Heart left ventricle (tissue), 16 donors: Measurements from ENCODE around the gene POLR3B. TPM values are rescaled to one million over a fixed set of nuclear protein-coding genes. Genes with fewer than 3 reads are reported as not detected.

Source experiments
- ATAC-seq, 4 donors: fragments of 200-7000 bp; cut with Tn5 transposase; one replicate each; pipeline ENCODE4 v1.9.1; 2020 to 2022; ENCODE audit warnings: moderate library complexity in 4 of 4, mild to moderate bottlenecking in 3 of 4, moderate number of reproducible peaks in 1 of 4
- DNase-seq, 5 donors: peaks; one replicate each; pipeline ENCODE4 v3.0.0-alpha.2; 2020
- H3K27ac ChIP-seq, 12 donors: fragments of 200-600 bp; sonication (generic) in 4 of 12; one replicate each; pipeline versions ENCODE4 v1.5.0 to v1.8.0; 2016 to 2022; ENCODE audit warnings: mild to moderate bottlenecking in 2 of 12
- H3K27me3 ChIP-seq, 9 donors: fragments of 200-600 bp; sonication (generic) in 2 of 9; one replicate each; pipeline versions ENCODE4 v1.5.1 to v1.8.0; 2016 to 2022; ENCODE audit warnings: mild to moderate bottlenecking in 3 of 9
- H3K36me3 ChIP-seq, 9 donors: fragments of 200-600 bp; sonication (generic) in 2 of 9; one replicate each; pipeline versions ENCODE4 v1.5.0 to v1.8.0; 2018 to 2022; ENCODE audit warnings: mild to moderate bottlenecking in 2 of 9
- H3K4me1 ChIP-seq, 12 donors: fragments of 200-600 bp; sonication (generic) in 4 of 12; one replicate each; pipeline versions ENCODE4 v1.5.0 to v1.8.0; 2016 to 2022; ENCODE audit warnings: mild to moderate bottlenecking in 3 of 12
- H3K4me3 ChIP-seq, 12 donors: fragments of 200-600 bp; sonication (generic) in 4 of 12; one replicate each; pipeline versions ENCODE4 v1.5.0 to v1.8.0; 2017 to 2022; ENCODE audit warnings: mild to moderate bottlenecking in 9 of 12, moderate library complexity in 4 of 12
- H3K9me3 ChIP-seq, 12 donors: fragments of 200-600 bp; sonication (generic) in 4 of 12; one replicate each; pipeline versions ENCODE4 v1.5.0 to v1.8.0; 2016 to 2022; ENCODE audit warnings: mild to moderate bottlenecking in 1 of 12
- CTCF ChIP-seq, 12 donors: fragments of 200-600 bp; sonication (generic) in 4 of 12; IDR thresholded peaks; one replicate each; pipeline versions ENCODE4 v1.5.0 to v1.8.0; 2018 to 2022; ENCODE audit warnings: antibody characterized with exemption in 12 of 12, mild to moderate bottlenecking in 5 of 12
- POLR2A ChIP-seq, 2 donors: fragments of 450-650 bp; IDR thresholded peaks; one replicate each; pipeline ENCODE4 v1.6.1; 2017; ENCODE audit warnings: antibody characterized with exemption in 2 of 2, mild to moderate bottlenecking in 2 of 2, moderate library complexity in 2 of 2
- WGBS, 4 donors: extraction: QIAGEN DNeasy Blood & Tissue Kit in 2 of 4; methylation state at CpG; one replicate each; pipeline versions ENCODE4 v1.1.5 to v1.1.7; 2013 to 2018; 5-methylcytosine and 5-hydroxymethylcytosine counted together
- intact Hi-C, 10 donors: fragments of 100-400 bp; cut with DNase I; formaldehyde crosslinking; loops; one replicate each; pipeline versions ENCODE4 v1.11.1 to v1.14.2; 2022
- polyA plus RNA-seq, 2 donors: library from polyadenylated mRNA; stranded (reverse); fragments of 200-250 nt; gene quantifications; one replicate each; pipeline ENCODE4 v1.2.3, GENCODE V29; 2013
- total RNA-seq, 9 donors: library from RNA; depleted of rRNA in 2 of 9; stranded (reverse); fragments of >200 nt in 2 of 9; fragmentation: NEBNext Ultra II Directional in 3 of 9; extraction: Animal tissue kit (Norgen Biotek cat#: 25700) in 3 of 9; gene quantifications; one replicate each; pipeline versions ENCODE4 v1.1.0 to v1.2.4, GENCODE V29; 2016 to 2023
- donor health status: ischemic (EF 13 %, LVEDD 7.1; RV severe dilation, severe dysfunction).
- donor health status: healthy with polysubstance abuse.
- donor health status: DM: no; HTN: yes; CAD: no.
- donor health status: DM: no; HTN: no; CAD: no.
- donor health status: ischemic (EF 25% LVEDD 6.9; RV normal size, moderate dysfunction).
- donor health status: ischemic (EF 25% LVEDD 5.7; RV mildly dilated, moderate dysfunction).
- donor health status: healthy.
- donor health status: DM: yes; HTN: yes; CAD: no.
- donor health status: ischemic (EF 35%, LVEDD 5.7; RV mildly dilated, moderate dysfunction).
- donor health status: nonischemic (EF 11% LVEDD 7.7; RV severe dilation, severe dysfunction).
- donor health status: DM: yes; HTN: yes; CAD: no.
- donor health status: PGD.
- donor health status: ischemic (EF 29% LVEDD 5.4; RV normal size, mild dysfunction).
- donor health status: nonischemic (EF 23%, LVEDD 6.1; RV moderate dilation, normal function).

Gene POLR3B
- total and polyA plus RNA-seq, 11 donors, result 2.5 to 12.3 (median 9.1) TPM

- H3K27ac ChIP-seq, result no peak overlapping the region
- TF ChIP-seq CTCF (IDR thresholded peaks at IDR 0.05) (no peak), POLR2A (IDR thresholded peaks at IDR 0.05) (no peak)
- no peaks in the 10 kb centered on the region for H3K27me3 ChIP-seq
- ATAC-seq (no peak), DNase-seq (no peak)
- H3K36me3 ChIP-seq, result peaks cover 0 to 98% (median 67%) of the 10 kb centered on the region in 9 donors
- H3K4me1 ChIP-seq, result peaks cover 0 to 46% (median 11%) of the 10 kb centered on the region in 12 donors
- no peak overlapping the region for H3K4me3 ChIP-seq
- 80 to 100% (median 87%) methylated on average over 2 of the region's 2 CpGs for WGBS, 4 donors
- intact Hi-C loops, result no loop called here
- no peaks in the 10 kb centered on the region for H3K9me3 ChIP-seq
Observed at GRCh38 chr12:106331599-106331998, 25.9 kb upstream of the POLR3B start.

- Histone ChIP-seq H3K27ac (no peak overlapping the region), H3K27me3 (no peaks in the 10 kb centered on the region), H3K9me3 (no peaks in the 10 kb centered on the region), H3K4me1 (peaks cover 0 to 48% (median 6%) of the 10 kb centered on the region in 12 donors), H3K36me3 (peaks cover 0 to 100% (median 66%) of the 10 kb centered on the region in 9 donors), H3K4me3 (no peak overlapping the region)
- intact Hi-C loops, result no loop called here
- TF ChIP-seq CTCF (IDR thresholded peaks at IDR 0.05), result no peak
- no peak for TF ChIP-seq POLR2A (IDR thresholded peaks at IDR 0.05)
- DNase-seq, result no peak
- ATAC-seq, result no peak
Observed at GRCh38 chr12:106332536-106332935, 25.0 kb upstream of the POLR3B start.

GRCh38 chr12:106333010-106333409 lies 24.5 kb upstream of the POLR3B start:
- Histone ChIP-seq H3K27me3 (no peaks in the 10 kb centered on the region), H3K9me3 (no peaks in the 10 kb centered on the region), H3K4me1 (peaks cover 0 to 44% (median 5%) of the 10 kb centered on the region in 12 donors), H3K4me3 (no peak overlapping the region), H3K36me3 (peaks cover 0 to 100% (median 63%) of the 10 kb centered on the region in 9 donors), H3K27ac (no peak overlapping the region)
- TF ChIP-seq POLR2A (IDR thresholded peaks at IDR 0.05), result no peak
- TF ChIP-seq CTCF (IDR thresholded peaks at IDR 0.05), result no peak
- ATAC-seq (no peak), DNase-seq (no peak)
- 65 to 91% (median 86%) methylated on average over 2 of the region's 2 CpGs for WGBS, 4 donors
- intact Hi-C loops, result no loop called here

GRCh38 chr12:106333756-106334155 lies 23.8 kb upstream of the POLR3B start:
- Histone ChIP-seq H3K27ac (no peak overlapping the region), H3K4me3 (no peak overlapping the region), H3K36me3 (peaks cover 0 to 100% (median 60%) of the 10 kb centered on the region in 9 donors), H3K27me3 (no peaks in the 10 kb centered on the region), H3K4me1 (peaks cover 0 to 37% (median 5%) of the 10 kb centered on the region in 12 donors), H3K9me3 (no peaks in the 10 kb centered on the region)
- DNase-seq (no peak), ATAC-seq (no peak)
- intact Hi-C loops, result no loop called here
- 93 to 98% (median 94%) methylated on average over 2 of the region's 2 CpGs for WGBS, 4 donors
- no peak for TF ChIP-seq POLR2A (IDR thresholded peaks at IDR 0.05)
- TF ChIP-seq CTCF (IDR thresholded peaks at IDR 0.05), result no peak
